NB4 (cell line): ENCODE data around the gene MSRB3.

Experiments
- CTCF ChIP-seq: IDR thresholded peaks from one replicate; pipeline ENCODE4 v1.5.1; 2012; ENCODE audit warnings: low read depth, low read length
- MAX ChIP-seq: IDR thresholded peaks from 2 replicates; pipeline ENCODE4 v1.6.1; 2011; ENCODE audit warnings: low read depth, low read length
- MYC ChIP-seq: IDR thresholded peaks from 2 replicates; pipeline ENCODE4 v1.6.1; 2011; ENCODE audit warnings: low read depth, low read length
- POLR2A ChIP-seq: IDR thresholded peaks from 2 replicates; pipeline ENCODE4 v1.6.1; 2011; ENCODE audit warnings: mild to moderate bottlenecking; ENCODE audit not compliant: insufficient read length; ENCODE audit errors: extremely low read depth

- TF ChIP-seq CTCF (no peak), POLR2A (no peak), MAX (no peak), MYC (no peak)
Measured at GRCh38 chr12:65490250-65490649, 211.8 kb downstream of the MSRB3 start.
